A673 (cell line): ENCODE data around the gene RSPRY1.

ENCODE experiments used
- CTCF ChIP-seq: fragments of 300-800, 200-600 bp; sonication (generic); conservative IDR thresholded peaks from 2 replicates; pipeline ENCODE4 v1.5.1; 2017; ENCODE audit warnings: low read depth, mild to moderate bottlenecking, antibody characterized with exemption, low read length, moderate library complexity, mixed read lengths
- EZH2 ChIP-seq: fragments of 200-600 bp; sonication (generic); IDR thresholded peaks from 2 replicates; pipeline ENCODE4 v1.6.1; 2017; ENCODE audit warnings: borderline replicate concordance, low read depth, mild to moderate bottlenecking, mixed read lengths, antibody characterized with exemption, low read length; ENCODE audit not compliant: poor library complexity, severe bottlenecking

DNA sequence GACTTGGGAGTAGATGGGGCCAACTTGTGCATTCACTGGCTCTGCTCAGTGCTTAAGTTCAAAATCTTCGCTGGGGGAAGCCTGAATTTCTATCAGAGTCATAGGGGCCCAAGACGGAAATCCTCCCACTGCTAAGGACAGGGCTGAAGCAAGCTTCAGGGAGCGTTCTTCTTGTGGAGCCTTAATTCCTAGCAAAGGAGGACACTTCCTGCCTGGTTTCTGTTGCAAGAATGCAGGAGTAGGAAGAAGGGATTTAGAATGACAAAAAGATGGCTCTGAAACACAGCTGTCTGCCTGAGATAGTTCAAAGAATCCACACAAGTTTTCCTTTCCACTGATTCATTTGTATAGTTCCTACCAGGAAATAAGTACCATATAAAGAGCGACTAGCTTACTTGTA is 26.7 kb upstream of the RSPRY1 start:
- TF ChIP-seq EZH2 (no peak), CTCF (no peak)
